ENCODE measurements around the gene ZBTB43.

ZBTB43 gene

DNA sequence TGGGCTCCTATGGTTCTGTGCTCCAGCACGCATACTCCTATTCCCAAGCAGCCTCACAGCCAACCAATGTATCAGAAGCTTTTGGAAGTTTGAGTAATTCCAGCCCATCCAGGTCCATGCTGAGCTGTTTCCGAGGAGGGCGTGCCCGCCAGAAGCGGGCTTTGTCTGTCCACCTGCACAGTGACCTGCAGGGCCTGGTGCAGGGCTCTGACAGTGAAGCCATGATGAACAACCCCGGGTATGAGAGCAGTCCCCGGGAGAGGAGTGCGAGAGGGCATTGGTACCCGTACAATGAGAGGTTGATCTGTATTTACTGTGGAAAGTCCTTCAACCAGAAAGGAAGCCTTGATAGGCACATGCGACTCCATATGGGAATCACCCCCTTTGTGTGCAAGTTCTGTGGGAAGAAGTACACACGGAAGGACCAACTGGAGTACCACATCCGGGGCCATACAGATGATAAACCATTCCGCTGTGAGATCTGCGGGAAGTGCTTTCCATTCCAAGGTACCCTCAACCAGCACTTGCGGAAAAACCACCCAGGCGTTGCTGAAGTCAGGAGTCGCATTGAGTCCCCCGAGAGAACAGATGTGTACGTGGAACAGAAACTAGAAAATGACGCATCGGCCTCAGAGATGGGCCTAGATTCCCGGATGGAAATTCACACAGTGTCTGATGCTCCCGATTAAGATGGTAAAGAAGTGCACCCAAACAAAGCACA lies 75.5 kb downstream of the ZBTB43 start:
- Mint-ChIP-seq H3K36me3 (no peaks in the 10 kb centered on the region), H3K4me3 (no peak overlapping the region), H3K9me3 (no peaks in the 10 kb centered on the region), H3K4me1 (peaks cover 26% of the 10 kb centered on the region), H3K27ac (no peak overlapping the region), H3K27me3 (no peaks in the 10 kb centered on the region)

DNA sequence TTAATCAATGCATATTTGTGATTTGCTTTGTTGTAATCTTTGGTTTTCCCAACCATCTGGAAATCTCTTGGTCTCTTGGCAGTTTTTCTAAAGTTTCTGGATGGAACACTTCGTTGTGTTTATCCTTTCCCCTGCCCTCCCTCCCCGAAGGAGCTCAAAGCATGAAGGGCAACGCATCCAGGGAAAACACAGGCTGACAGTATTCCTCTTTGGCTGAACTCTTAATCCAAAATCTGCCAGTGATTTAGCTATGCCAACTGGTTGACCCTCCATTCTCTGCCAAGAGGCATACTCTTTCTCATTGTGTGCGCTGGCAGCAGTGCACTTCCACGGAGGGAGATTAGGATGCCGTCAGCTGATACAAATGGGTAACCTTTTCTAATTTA lies 76.1 kb downstream of the ZBTB43 start:
- H3K27me3 Mint-ChIP-seq: no peaks in the 10 kb centered on the region
- no peak overlapping the region for H3K4me3 Mint-ChIP-seq
- no peaks in the 10 kb centered on the region for H3K36me3 Mint-ChIP-seq
- H3K9me3 Mint-ChIP-seq: no peaks in the 10 kb centered on the region
- no peak overlapping the region for H3K27ac Mint-ChIP-seq
- H3K4me1 Mint-ChIP-seq: peaks cover 22% of the 10 kb centered on the region

DNA sequence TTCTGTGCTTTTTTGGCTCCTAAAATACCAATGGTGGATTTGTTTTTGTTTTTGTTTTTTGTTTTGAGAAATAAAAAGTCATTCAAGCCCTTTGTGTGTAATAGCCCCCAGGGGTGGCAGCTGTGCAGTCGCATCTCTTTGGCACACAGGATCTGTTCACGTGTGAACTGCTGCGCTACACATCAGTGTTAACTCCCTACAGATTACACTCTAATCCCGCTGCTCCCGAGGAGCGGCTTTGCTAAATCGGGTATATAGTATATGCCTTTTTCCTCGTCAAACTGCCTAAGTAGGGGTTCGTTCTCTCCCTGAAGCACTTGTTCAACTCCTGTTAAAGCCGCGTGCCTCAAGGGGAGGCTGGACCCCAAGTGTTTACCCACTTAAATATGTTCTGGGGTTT lies 77.9 kb downstream of the ZBTB43 start:
- Mint-ChIP-seq H3K4me3 (no peak overlapping the region), H3K36me3 (no peaks in the 10 kb centered on the region), H3K27ac (no peak overlapping the region), H3K9me3 (no peaks in the 10 kb centered on the region), H3K27me3 (no peaks in the 10 kb centered on the region), H3K4me1 (peaks cover 4% of the 10 kb centered on the region)

DNA sequence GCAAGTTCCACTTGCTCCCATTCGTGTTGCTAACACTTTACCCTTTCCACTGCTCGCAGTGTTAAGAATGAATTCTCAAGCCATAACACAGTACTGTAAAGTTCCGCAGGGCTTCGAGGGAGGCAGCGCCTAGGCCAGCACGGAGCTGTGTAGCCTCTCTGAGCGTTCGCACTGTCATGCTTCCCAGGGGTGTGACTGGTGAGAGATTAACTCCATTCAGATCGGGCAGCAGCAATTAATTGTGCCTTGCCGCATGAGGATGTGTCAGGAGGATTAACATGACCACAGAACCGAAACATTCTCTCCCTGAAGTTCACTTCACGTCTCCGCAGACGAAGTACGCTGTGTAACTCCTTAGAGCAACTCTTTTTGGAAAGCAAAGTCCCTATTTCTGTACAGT lies 78.8 kb downstream of the ZBTB43 start:
- no peak overlapping the region for H3K4me3 Mint-ChIP-seq
- no peak overlapping the region for H3K27ac Mint-ChIP-seq
- H3K27me3 Mint-ChIP-seq: no peaks in the 10 kb centered on the region
- H3K36me3 Mint-ChIP-seq: no peaks in the 10 kb centered on the region
- H3K4me1 Mint-ChIP-seq: no peaks in the 10 kb centered on the region
- no peaks in the 10 kb centered on the region for H3K9me3 Mint-ChIP-seq

DNA sequence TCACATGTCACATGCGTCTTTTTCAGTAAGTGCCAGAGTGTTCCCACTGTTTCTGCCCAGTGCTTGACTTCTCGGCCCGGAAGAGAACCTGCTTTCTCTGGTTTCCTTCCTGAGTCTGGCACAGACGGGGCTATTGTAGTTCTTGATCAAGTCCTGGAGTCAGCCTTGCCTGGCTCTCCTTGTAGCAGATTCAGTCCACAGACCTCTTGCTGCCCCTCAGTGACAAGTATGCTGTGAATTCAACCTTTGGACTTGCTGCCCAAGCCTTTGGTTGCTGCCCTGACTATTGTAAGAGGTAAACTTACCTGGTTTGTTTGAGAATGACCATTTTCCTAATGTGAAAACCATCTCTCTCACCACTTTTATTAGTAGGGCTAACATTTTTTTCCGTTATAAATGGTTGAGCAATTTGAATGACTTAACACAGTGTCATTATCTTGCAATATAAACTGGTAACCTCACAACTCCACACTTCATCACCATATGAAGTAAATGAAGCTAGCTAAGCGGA lies 80.3 kb downstream of the ZBTB43 start:
- H3K27me3 Mint-ChIP-seq: no peaks in the 10 kb centered on the region
- H3K36me3 Mint-ChIP-seq: no peaks in the 10 kb centered on the region
- no peaks in the 10 kb centered on the region for H3K9me3 Mint-ChIP-seq
- H3K4me1 Mint-ChIP-seq: no peaks in the 10 kb centered on the region
- no peak overlapping the region for H3K4me3 Mint-ChIP-seq
- H3K27ac Mint-ChIP-seq: no peak overlapping the region

DNA sequence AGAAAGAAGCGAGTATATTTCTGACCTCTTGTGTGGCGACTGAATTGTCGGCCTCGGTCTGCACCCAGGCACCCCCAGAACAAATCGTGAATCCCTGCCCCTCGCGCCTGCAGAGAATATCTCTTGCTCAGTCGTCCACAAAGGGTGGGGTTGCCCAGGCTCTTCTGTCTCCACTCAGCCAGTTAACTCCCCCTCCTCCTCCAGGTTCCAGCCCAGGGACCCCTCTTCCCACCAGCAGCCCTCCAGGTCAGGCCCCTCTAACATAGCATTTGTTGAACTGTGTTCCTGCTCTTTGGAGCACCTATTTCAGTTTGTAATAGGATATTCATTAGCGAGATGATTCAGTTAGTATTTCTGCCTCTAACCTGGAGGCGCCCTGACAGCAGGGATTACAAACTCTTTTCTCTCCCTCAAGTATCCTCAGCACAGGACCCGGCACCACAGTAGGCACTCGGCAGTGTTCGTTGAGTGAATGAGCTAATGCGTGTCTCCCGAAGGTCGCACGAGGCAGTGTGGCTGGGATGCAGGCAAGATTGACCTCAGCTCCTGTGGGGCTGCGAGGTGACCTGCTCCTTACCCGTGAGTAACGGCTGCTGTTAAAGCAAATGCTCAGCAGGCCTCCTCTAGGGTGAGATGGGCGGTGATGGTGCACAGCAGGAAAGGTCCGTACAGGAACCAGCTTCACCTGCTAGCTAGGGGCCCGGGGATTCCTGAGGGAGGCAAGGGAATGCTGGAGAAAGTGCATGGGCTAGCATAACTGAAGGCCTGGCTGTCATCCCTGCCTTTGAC lies 81.4 kb downstream of the ZBTB43 start:
- no peaks in the 10 kb centered on the region for H3K9me3 Mint-ChIP-seq
- H3K27me3 Mint-ChIP-seq: no peaks in the 10 kb centered on the region
- no peaks in the 10 kb centered on the region for H3K36me3 Mint-ChIP-seq

DNA sequence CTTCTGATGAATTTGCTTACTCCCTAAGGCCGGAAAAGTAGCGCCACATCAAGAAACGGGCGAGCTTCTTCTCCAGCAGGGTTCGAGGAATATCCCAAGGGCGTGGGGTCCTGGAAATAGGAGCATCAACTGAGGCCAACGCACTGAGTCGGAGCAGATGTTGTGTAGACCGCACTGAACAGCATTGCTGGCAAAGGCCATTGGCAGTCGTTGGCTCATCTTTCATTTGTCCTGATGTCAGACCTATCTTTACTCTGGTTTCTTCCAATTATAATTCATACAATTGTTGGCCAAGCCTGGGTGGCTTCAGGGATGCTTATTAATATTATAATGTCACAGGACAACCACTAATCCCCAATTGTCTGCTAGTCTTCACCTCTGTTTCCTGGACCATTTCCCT lies 82.1 kb downstream of the ZBTB43 start:
- H3K4me3 Mint-ChIP-seq: no peak overlapping the region
- H3K9me3 Mint-ChIP-seq: no peaks in the 10 kb centered on the region
- H3K27ac Mint-ChIP-seq: no peak overlapping the region
- no peaks in the 10 kb centered on the region for H3K27me3 Mint-ChIP-seq
- no peaks in the 10 kb centered on the region for H3K36me3 Mint-ChIP-seq
- H3K4me1 Mint-ChIP-seq: no peaks in the 10 kb centered on the region

More for the DNA sequence above, 81.4 kb downstream of the ZBTB43 start:
- no peaks in the 10 kb centered on the region for H3K4me1 Mint-ChIP-seq
- no peak overlapping the region for H3K27ac Mint-ChIP-seq
- no peak overlapping the region for H3K4me3 Mint-ChIP-seq
